Measurements from ENCODE around the gene DLGAP1.
A peak's percentile ranks its signal among the peaks of the same experiment; 100 is the strongest.
"Not testable (repeated sequence)": the region's sequence is repeated elsewhere in the genome, so short reads cannot be mapped to it uniquely, and the experiment has no call there.

Gene DLGAP1

DNA sequence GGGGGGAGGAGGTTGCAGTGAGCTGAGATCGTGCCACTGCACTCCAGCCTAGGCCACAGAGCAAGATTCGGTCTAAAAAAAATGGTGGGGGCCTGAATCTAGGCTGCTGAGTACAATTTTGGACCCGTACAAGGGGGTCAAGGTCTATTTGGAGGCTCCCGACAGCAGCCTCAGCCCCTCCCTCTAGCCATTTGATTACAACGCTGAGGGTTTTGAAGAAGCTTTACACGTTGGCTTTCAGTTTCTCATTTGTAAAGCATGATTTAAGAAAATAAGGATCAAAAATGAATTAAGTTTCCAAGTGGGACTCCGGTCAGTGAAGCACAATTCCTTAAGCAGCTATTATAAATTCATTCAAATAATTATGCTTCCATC is 871.2 kb downstream of the DLGAP1 start:
- peak; percentile 10 for DNase-seq (ENCODE audit: low spot score)

- DNase-seq (ENCODE audit: low spot score): not testable (repeated sequence)
Observed at GRCh38 chr18:3583106-3583872, 871.8 kb downstream of the DLGAP1 start.

- no peak for DNase-seq (ENCODE audit: low spot score)
Observed at GRCh38 chr18:3581890-3582289, 873.2 kb downstream of the DLGAP1 start.

DNA sequence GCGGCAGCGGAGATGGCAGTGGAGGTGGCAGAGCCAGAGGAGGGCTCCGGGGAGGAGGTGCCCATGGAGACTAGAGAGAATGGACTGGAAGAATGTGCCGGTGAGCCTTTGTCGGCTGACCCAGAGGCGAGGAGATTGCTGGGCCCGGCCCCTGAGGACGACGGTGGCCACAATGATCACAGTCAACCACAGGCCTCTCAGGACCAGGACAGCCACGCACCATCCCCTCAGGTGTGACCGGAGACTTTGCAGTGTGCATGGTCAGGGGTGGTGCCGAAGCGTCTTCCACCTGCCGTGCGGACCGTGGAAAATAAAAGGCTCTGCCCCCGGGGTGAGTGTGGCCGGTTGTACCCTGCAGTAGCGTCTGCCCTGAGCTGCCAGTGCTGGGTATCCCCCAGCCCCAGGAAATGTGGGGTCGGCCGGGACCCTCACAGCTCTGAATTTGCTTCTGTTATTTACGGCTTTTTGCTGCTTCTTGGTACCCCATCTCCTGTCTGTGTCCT is 874.5 kb downstream of the DLGAP1 start:
- not testable (repeated sequence) for DNase-seq (ENCODE audit: low spot score)

DNA sequence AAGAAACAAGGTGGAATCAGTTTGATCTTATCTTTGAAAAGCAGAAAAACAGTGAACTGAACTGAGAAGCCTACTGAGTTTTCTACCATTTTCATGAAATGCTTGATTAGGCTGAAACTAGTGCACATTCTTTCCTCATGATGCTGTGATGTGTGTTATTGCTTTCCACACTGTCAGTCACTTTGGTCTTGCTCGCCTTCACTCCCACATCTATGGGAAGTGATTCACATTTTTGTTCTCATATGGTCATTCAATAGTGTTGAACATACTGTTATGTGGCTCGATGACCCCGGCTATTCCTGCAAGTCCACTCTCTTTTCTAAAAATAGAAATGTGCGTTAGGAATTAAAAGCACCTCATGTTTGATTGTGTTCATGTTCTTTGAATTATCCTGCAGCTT is 875.4 kb downstream of the DLGAP1 start:
- no peak for DNase-seq (ENCODE audit: low spot score)

DNA sequence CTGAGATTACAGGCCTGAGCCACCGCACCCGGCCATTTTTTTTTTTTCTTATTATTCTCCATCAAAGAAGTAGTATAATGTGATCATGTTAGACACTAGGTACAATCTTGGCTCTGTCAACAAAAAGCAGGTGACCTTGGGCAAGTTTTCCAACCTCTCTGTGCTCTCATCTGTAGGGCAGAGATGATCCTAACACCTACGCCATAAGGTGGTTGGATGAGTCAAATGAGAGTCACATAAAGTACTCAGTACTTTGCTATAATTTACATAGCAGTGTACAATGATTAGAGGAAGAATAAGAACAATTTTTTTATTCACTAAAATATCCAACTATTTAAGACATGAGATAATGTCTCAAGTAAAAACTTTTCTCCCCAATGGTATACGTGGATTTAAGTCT is 876.5 kb downstream of the DLGAP1 start:
- no peak for DNase-seq (ENCODE audit: low spot score)

DNA sequence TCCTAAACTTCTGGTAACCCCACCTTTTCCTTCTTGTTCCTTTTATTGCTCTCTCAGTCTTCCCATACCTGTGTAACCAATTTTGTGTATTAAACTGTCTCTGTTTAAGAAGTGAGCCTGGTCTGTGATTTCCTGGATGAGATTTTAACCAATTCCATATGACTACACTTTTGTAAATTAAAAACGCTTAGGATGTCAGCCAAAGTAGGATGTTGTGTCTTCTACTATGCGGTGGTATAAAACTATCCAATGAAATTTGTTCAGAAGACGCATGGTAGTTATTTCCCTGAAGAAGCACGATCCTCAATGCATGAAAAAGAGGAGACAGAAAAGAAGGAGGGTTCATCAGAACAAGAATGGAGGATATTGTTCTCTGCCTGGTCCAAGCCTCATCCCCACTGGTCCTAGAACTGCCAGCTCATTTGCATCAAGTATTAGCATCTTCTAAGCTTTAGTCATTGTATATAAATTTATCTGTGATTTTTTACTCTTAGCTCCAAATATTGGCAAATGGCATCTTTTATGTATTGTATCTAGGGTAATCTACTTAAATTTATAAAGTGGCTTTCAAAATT is 877.7 kb downstream of the DLGAP1 start:
- no peak for DNase-seq (ENCODE audit: low spot score)

DNA sequence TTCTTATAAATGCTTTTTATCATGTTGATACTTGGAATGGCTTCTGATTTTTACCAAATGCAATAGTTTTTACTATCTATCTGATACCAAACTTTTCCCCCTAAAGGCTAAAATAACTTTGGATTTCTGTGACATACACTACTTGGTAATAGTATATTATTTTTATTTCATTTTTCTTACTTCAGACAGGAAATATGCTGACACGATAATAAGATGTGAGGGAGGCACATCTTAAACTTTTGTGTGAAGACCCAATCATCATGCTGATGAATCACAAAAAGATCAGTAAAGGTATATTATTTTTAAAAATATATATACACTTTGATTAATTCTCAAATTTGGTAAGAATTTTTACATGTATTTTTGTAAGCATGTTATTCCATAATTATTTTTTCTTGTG is 882.3 kb downstream of the DLGAP1 start:
- no peak for DNase-seq (ENCODE audit: low spot score)

- no peak for DNase-seq (ENCODE audit: low spot score)
Observed at GRCh38 chr18:3566851-3567250, 888.3 kb downstream of the DLGAP1 start.

GRCh38 chr18:3560755-3561154 is 894.4 kb downstream of the DLGAP1 start:
- DNase-seq (ENCODE audit: low spot score): no peak

DNA sequence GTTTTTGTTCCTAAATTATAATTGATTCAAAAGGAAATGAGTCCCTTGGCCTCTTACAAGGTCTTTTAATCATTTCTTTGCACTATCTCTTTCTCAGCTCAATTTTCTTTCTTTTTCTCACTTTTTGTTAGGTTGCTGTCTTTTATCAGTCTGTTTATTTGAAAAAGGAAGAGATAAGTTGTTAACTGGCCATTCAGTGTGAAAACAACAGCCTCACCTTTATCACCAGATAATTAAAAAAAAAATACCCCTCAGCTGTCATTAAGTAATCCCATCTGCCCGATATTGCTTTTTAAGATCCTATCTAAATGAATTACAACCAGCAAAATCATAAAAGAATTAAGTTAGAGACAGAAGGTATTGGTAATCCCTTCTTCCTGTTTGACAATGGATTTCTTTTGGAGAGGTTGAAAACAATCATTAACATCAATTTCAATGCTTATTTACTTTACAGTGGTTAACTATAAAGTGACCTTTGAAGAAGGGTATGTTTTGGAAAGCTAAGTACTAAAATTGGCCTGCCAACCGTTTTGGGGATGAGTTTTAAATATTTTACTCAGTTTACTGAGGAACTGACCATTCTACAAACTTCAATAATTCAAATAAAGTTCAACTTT is 900.2 kb downstream of the DLGAP1 start:
- DNase-seq (ENCODE audit: low spot score): no peak

DNA sequence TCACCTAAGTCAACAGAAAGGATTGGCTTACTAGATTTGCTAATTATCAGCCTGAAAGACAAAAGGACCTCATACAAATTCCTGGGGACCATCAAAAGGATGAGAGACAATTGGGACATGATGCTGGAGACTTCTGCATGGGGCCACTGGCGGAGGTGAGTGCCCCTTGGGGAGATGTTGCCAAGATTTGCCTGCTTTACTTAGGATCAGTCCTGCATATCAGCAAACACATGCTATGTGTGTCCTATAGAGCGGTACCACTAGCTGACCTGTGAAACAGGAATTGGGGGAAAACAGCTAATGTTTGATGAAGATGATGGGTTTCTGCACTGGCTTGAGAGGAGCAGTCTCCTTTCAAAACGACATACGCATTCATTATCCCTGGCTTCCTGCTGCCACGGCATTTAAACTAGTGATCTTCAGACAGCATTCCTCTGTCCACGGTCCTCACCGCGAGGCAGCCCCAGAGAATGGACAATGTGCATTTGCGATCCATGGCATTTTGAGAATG is 901.0 kb downstream of the DLGAP1 start:
- DNase-seq (ENCODE audit: low spot score): no peak

GRCh38 chr18:3552305-3552704 is 902.8 kb downstream of the DLGAP1 start:
- DNase-seq (ENCODE audit: low spot score): no peak

DNA sequence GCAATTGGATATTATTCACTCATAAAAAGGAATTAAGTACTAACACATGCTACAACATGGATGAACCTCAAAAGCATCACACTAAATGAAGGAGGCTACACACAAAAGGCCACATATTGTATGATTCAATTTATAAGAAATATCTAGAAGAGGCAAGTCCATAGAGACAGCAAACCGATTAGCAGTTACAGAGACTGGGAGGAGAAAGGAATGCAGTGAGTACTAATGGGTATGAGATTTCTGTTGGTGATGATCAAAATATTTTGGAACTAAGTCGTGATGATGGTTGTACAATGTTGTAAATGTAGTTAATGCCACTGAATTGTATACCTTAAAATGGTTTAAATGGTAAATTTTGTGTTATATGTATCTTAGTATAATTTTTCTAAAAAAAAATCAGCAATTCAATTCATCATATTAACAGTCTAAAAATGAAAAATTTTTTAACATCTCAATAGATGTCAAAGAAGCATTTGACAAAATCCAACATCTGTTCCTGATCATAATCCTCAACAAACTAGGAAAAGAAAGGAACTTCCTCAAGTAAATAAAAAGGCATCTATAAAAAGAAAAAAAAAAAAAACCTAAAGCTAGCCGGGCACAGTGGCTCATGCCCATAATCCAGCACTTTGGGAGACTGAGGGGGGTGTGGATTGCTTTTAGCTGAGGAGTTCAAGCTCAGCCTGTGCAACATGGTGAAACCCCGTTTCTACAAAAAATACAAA is 907.1 kb downstream of the DLGAP1 start:
- no peak for DNase-seq (ENCODE audit: low spot score)

- DNase-seq (ENCODE audit: low spot score): no peak
Observed at GRCh38 chr18:3546106-3546505, 909.0 kb downstream of the DLGAP1 start.

- no peak for DNase-seq (ENCODE audit: low spot score)
Observed at GRCh38 chr18:3544537-3544936, 910.6 kb downstream of the DLGAP1 start.

DNA sequence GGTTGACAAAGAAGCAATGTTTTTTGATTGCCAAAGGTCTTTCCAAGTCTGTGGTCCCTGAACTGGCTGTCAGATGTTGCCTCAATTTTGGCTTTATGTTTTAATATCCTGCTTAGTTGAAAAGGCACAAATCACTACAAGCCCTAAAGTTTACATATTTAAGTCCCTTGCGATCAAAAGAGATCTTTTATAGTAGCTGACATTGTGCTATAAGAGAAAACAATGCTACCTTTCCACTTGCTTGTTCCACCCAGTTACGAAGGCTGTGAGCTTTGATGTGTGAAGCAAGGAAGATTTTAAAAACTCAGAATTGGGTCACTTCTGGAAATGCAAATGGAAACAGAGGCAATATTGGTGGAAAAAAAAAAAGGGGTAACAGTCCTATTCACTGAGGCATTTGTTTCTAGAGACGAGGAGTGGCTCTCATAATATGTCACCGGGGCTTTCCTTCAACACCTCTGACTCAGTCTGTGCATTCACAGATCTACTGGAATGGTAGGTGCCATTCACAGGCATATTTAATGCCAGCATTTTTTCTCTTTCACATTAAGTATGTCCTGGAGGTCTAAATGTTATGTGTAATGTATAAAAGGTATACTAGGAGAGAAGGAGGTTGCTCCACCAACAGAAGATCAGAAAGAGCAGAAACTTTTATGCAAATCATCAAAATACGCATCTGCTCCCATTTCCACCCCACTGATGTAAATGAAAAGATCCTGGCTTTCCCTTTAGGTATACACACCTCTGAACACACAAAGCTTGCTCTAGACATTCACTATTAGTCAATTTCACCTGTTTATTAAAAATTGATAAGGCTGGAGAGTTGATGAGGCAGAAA is 913.3 kb downstream of the DLGAP1 start:
- no peak for DNase-seq (ENCODE audit: low spot score)

DNA sequence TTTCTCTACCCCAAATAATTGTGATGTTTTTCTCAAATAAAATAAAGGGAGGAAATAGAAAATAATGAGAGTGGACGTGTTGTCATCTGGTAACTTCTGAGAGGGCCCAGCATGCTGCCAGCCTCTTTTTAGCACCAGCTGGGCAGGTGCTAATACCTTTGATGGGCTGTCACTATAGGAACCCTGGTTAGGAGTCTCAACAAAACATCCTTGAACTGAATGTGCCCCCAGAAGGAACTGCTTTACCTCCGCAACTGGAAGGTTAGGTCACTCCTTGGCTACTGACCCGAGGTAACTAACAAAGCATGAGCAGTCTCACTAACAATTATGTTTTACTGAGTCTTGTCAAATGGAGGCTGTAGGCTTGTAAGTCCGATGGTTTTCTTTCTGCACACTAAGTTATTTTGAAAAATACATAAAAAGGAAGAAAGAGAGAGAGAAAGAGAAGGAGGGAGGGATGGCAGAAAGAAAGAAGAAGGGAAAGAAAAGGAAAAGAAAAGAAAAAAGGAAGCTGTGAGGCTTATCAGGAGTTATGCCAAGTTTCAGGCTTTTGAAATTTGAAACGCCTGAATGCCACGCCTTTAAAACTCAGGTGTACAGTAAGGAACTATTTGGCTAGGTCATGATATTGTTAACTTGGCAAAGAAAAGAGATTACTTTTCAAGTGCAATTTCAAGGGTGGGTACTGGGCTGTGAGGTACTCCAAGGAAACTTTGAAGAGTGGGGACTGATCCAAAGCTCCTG is 914.1 kb downstream of the DLGAP1 start:
- no peak for DNase-seq (ENCODE audit: low spot score)

GRCh38 chr18:3538954-3539617 is 916.0 kb downstream of the DLGAP1 start:
- no peak for DNase-seq (ENCODE audit: low spot score)

DNA sequence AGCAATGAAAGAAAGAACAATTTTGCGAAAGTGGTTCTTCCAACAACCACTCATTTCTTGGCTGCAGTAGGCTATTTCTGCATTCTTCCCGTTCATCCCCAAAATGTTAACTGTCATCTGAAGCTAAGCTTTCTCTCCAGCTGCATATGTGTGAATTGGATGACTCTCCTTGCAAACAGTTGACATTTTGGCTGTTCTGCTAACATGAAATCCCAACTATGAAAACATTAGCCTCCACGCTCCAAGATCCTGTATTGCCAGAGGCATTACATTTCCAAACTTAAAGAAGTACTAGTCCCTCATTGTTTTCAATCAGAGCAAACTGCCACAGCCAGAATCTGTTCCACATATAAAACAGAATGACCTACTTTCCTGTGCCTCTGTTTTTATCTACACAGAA is 916.7 kb downstream of the DLGAP1 start:
- no peak for DNase-seq (ENCODE audit: low spot score)

All from germinal center (tissue), 1 donor.